RWPE2 (cell line): ENCODE results near the gene LSS.
A peak's percentile ranks its signal among the peaks of the same experiment; 100 is the strongest.
"Not testable (repeated sequence)": the region's sequence is repeated elsewhere in the genome, so short reads cannot be mapped to it uniquely, and the experiment has no call there.

ENCODE experiments used
- ATAC-seq: fragments of 200-7000 bp; cut with Tn5 transposase; 3 replicates; pipeline ENCODE4 v1.9.1; 2021; ENCODE audit warnings: low read depth
- DNase-seq: peaks from one replicate; pipeline ENCODE4 v3.0.0-alpha.2; 2020; ENCODE audit warnings: low spot score
- H3K27ac ChIP-seq: fragments of 450-650 bp; 2 replicates; pipeline ENCODE4 v1.5.1; 2017; ENCODE audit warnings: mild to moderate bottlenecking; ENCODE audit not compliant: poor library complexity, severe bottlenecking
- H3K27me3 ChIP-seq: fragments of 250-450 bp; sonication (Bioruptor Pico); 2 replicates; pipeline ENCODE4 v1.5.1; 2021; ENCODE audit warnings: mild to moderate bottlenecking, moderate library complexity; ENCODE audit not compliant: insufficient read depth, poor library complexity, severe bottlenecking
- H3K36me3 ChIP-seq: fragments of 250-450 bp; sonication (Bioruptor Pico); 2 replicates; pipeline ENCODE4 v1.5.1; 2020; ENCODE audit warnings: low read depth, mild to moderate bottlenecking, moderate library complexity
- H3K4me1 ChIP-seq: fragments of 250-450 bp; sonication (Bioruptor Pico); 2 replicates; pipeline ENCODE4 v1.5.1; 2021; ENCODE audit warnings: mild to moderate bottlenecking, moderate library complexity; ENCODE audit not compliant: insufficient read depth, poor library complexity, severe bottlenecking
- H3K4me3 ChIP-seq: fragments of 250-450 bp; sonication (Bioruptor Pico); 2 replicates; pipeline ENCODE4 v1.5.1; 2021; ENCODE audit warnings: mild to moderate bottlenecking, moderate library complexity; ENCODE audit not compliant: severe bottlenecking
- H3K9me3 ChIP-seq: fragments of 250-450 bp; sonication (Bioruptor Pico); 2 replicates; pipeline ENCODE4 v1.5.1; 2021; ENCODE audit warnings: mild to moderate bottlenecking, moderate library complexity; ENCODE audit not compliant: severe bottlenecking
- CTCF ChIP-seq: fragments of 450-650 bp; IDR thresholded peaks from one replicate; pipeline ENCODE4 v1.5.1; 2017; ENCODE audit warnings: mild to moderate bottlenecking, moderate library complexity; ENCODE audit not compliant: poor library complexity, severe bottlenecking

LSS gene

GRCh38 chr21:46150073-46150472 lies 78.5 kb downstream of the LSS start:
- Histone ChIP-seq H3K4me3 (no peak overlapping the region), H3K4me1 (no peaks in the 10 kb centered on the region), H3K27me3 (no peaks in the 10 kb centered on the region), H3K9me3 (no peaks in the 10 kb centered on the region), H3K27ac (no peak overlapping the region), H3K36me3 (no peaks in the 10 kb centered on the region)
- DNase-seq (peak; percentile 57), ATAC-seq (no peak)
- no peak for TF ChIP-seq CTCF

GRCh38 chr21:46149205-46149901 lies 79.2 kb downstream of the LSS start:
- no peaks in the 10 kb centered on the region for H3K27me3 ChIP-seq
- no peaks in the 10 kb centered on the region for H3K4me1 ChIP-seq
- DNase-seq (peak; percentile 36), ATAC-seq (no peak)
- H3K27ac ChIP-seq: no peak overlapping the region
- no peak for TF ChIP-seq CTCF
- H3K36me3 ChIP-seq: no peaks in the 10 kb centered on the region
- H3K9me3 ChIP-seq: no peaks in the 10 kb centered on the region
- no peak overlapping the region for H3K4me3 ChIP-seq

GRCh38 chr21:46148106-46148505 lies 80.5 kb downstream of the LSS start:
- peaks cover 3% of the 10 kb centered on the region for H3K4me1 ChIP-seq
- ATAC-seq: no peak
- no peaks in the 10 kb centered on the region for H3K27me3 ChIP-seq
- TF ChIP-seq CTCF: no peak
- H3K4me3 ChIP-seq: no peak overlapping the region
- no peak for DNase-seq
- no peak overlapping the region for H3K27ac ChIP-seq
- H3K9me3 ChIP-seq: no peaks in the 10 kb centered on the region
- H3K36me3 ChIP-seq: no peaks in the 10 kb centered on the region

- not testable (repeated sequence) for H3K27ac ChIP-seq, H3K4me3 ChIP-seq, ATAC-seq, H3K4me1 ChIP-seq, DNase-seq, H3K36me3 ChIP-seq, H3K9me3 ChIP-seq, H3K27me3 ChIP-seq
- peak; percentile 52 for TF ChIP-seq CTCF
Observed at GRCh38 chr21:46147429-46147828, 81.1 kb downstream of the LSS start.

- Histone ChIP-seq H3K27me3 (no peaks in the 10 kb centered on the region), H3K9me3 (no peaks in the 10 kb centered on the region), H3K36me3 (no peaks in the 10 kb centered on the region), H3K4me1 (peaks cover 3% of the 10 kb centered on the region), H3K4me3 (no peak overlapping the region), H3K27ac (no peak overlapping the region)
- TF ChIP-seq CTCF: no peak
- no peak for DNase-seq
- no peak for ATAC-seq
Observed at GRCh38 chr21:46146856-46147255, 81.7 kb downstream of the LSS start.
